SH-SY5Y (cell line): ENCODE results near the gene CCL7.

Experiments used
- GATA2 ChIP-seq: IDR thresholded peaks from 2 replicates; pipeline ENCODE4 v1.6.1; 2011; ENCODE audit warnings: mild to moderate bottlenecking, low read depth, low read length
- GATA3 ChIP-seq: IDR thresholded peaks from 2 replicates; pipeline ENCODE4 v1.6.1; 2011; ENCODE audit warnings: low read depth, mild to moderate bottlenecking, low read length, moderate library complexity

DNA sequence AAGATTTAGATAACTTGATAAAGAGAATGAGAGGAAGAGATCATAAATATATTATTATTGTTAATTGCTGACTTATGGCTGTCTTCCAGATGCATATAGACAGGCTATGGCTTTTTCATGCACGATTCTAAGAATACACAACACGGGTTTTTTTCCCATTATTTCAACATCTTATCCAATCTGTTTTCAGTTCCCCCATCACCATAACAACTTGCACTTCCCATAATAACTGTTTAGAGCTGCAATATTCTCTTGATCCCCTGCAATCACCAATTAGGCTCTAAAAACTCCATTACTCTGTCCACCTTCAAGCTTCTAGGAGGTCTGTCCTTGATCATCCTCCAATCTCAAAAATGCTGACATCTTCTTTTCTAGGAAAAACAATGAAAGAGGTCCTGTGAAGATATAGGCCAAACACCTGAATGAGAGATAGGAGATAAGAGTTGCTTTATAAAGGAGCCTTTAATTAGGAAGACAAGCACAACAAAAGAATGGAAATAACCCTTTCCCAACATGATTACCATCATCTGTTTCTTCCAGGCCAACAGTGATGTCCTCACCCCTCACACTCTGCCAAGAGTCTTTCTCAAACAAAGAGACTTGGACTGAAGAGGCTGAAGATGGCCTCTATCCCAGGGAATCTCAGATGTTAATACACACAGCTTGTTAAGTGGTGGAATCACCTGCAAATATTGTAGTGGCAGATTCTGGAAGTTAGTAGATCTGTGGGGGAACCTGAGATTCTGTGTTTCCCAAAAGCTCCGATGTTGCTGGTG lies 47.1 kb upstream of the CCL7 start:
- TF ChIP-seq GATA2 (no peak), GATA3 (no peak)
